ENCODE results near the gene RGS6. TPM values are rescaled to one million over a fixed set of nuclear protein-coding genes. Genes with fewer than 3 reads are reported as not detected.

Gene RGS6
- total and polyA plus RNA-seq, 2 of the 4 experiments (the other 2 are of a cell fraction), result not detected

DNA sequence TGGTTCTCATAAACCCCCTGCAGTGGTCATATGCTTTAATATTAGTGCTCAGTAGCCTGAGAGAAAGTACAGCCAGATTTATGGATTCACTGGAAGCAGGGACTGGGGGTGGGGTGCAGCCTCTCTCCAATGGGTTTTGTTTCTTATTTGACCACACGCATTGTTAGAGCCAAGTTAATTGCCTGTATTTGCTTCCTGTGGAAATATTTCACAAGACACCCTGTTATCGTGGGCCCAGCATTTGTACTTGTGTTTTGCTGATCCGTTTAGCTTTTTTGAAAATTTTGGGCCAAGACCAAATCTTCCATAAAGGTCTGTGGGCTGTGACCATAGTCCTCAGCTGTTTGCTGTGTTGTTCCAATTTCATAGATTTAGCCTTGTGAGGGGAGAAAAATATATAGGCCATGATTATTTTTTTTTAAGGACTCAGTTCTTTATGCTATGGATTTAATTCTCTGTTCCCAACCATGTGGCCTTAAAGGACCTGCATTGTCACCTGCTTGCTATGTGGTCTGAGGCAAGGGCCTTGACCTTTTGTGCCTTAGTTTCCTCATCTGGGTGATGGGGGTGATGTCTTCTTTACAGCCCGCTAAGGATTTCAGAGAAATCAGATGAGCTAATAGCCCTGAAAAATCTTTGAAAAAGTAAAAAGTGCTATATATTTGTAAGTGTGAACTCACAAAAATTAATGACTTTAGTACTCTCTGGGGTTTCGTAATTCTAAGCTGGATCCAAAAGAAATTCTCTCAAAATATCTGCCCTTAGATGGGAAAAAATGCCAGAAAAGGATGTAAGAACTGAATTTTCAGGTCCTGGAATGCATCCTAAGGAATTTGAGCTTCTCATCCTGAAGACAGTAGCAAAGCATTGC is 591.4 kb downstream of the RGS6 start (continued):
- TF ChIP-seq RCOR1 (IDR thresholded peaks at IDR 0.05; ENCODE audit: insufficient replicate concordance, low read length) (no peak), POLR2A (IDR thresholded peaks at IDR 0.05; ENCODE audit: low read depth, low read length) (no peak), MAZ (IDR thresholded peaks at IDR 0.05; ENCODE audit: borderline replicate concordance, low read depth, low read length) (no peak)

DNA sequence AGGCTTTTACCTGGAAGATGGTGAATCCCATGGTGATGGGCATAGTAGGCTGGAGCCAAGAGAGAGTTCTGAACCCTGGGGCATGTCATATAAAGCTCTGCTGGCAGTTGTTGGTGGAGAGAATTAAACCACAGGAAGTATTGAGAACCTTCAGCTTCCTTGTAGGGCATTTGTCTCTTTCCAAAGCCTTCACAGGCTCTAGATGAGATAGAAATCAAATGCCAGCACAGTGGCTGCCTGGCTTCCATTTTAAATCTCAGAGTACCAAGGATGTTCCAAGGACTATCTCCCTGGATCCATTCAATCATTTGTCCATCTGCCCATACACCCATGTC is 592.0 kb downstream of the RGS6 start:
- Histone ChIP-seq H3K4me1 (ENCODE audit: control insufficient read depth, insufficient read depth, low read length) (peaks cover 20% of the 10 kb centered on the region), H2AFZ (replicated peaks; ENCODE audit: low read length, poor library complexity) (no peak overlapping the region), H3K56ac (ENCODE audit: extremely low read depth, insufficient read depth, low read length) (no peak overlapping the region), H2BK5ac (ENCODE audit: low read depth, low read length, poor library complexity, severe bottlenecking) (no peak overlapping the region), H3K79me1 (ENCODE audit: low read depth in 1 of 2, low read length in 2 of 2) (no peaks in the 10 kb centered on the region), H3K23ac (ENCODE audit: low read depth, low read length) (no peak overlapping the region), H4K91ac (ENCODE audit: insufficient read depth, low read depth, low read length) (peak overlapping the region; percentile 38; the same call in 1 of the 2 replicates), H3K4me3 (ENCODE audit: insufficient read depth, low read depth, low read length) (no peak overlapping the region), H3K9me3 (ENCODE audit: control insufficient read depth, insufficient read depth, low read length) (no peaks in the 10 kb centered on the region), H4K20me1 (ENCODE audit: insufficient read depth, low read length) (no peaks in the 10 kb centered on the region), H3K18ac (ENCODE audit: low read depth, low read length) (peak overlapping the region; percentile 11; the same call in 1 of the 2 replicates), H2AK9ac (replicated peaks; ENCODE audit: low read depth, low read length, poor library complexity) (no peak overlapping the region), H3K27ac (ENCODE audit: insufficient read depth, low read length) (no peak overlapping the region), H4K5ac (ENCODE audit: low read depth, low read length) (peak overlapping the region; percentile 19; the same call in 1 of the 2 replicates), H3K4me2 (ENCODE audit: low read depth, low read length) (no peak overlapping the region), H3K4ac (ENCODE audit: low read depth, low read length) (peak overlapping the region; percentile 31; the same call in 1 of the 2 replicates), H2BK20ac (ENCODE audit: low read depth, low read length) (peak overlapping the region; percentile 27), H2BK120ac (ENCODE audit: low read depth, low read length) (peak overlapping the region; percentile 62; the same call in 1 of the 2 replicates), H3K9me1 (ENCODE audit: insufficient read depth, low read length) (peaks cover 6% of the 10 kb centered on the region), H3K9ac (ENCODE audit: low read depth, low read length) (no peak overlapping the region), H4K8ac (ENCODE audit: low read depth in 2 of 2, low read length in 2 of 2) (0 out of 4 replicates have a peak overlapping the region, but pooled peaks of 1 of the 2 experiments have one; percentile 8), H2BK15ac (ENCODE audit: low read depth, low read length) (no peak overlapping the region; the same call in 2 of the 3 replicates), H3K14ac (replicated peaks; ENCODE audit: low read depth, low read length) (no peak overlapping the region), H3K36me3 (ENCODE audit: control insufficient read depth, insufficient read depth, low read length) (no peaks in the 10 kb centered on the region), H2AK5ac (ENCODE audit: low read depth, low read length) (no peak overlapping the region), H3K27me3 (ENCODE audit: control insufficient read depth, insufficient read depth, low read length) (no peaks in the 10 kb centered on the region)
- TF ChIP-seq, protein P1, sequence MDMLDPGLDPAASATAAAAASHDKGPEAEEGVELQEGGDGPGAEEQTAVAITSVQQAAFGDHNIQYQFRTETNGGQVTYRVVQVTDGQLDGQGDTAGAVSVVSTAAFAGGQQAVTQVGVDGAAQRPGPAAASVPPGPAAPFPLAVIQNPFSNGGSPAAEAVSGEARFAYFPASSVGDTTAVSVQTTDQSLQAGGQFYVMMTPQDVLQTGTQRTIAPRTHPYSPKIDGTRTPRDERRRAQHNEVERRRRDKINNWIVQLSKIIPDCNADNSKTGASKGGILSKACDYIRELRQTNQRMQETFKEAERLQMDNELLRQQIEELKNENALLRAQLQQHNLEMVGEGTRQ (IDR thresholded peaks at IDR 0.05; ENCODE audit: low read depth, low read length), result no peak
- no peak for TF ChIP-seq RFX5 (IDR thresholded peaks at IDR 0.05; ENCODE audit: low read depth, low read length)
- no peak for TF ChIP-seq MAFK (IDR thresholded peaks at IDR 0.05; ENCODE audit: low read depth, low read length)
- no peak for TF ChIP-seq RCOR1 (IDR thresholded peaks at IDR 0.05; ENCODE audit: insufficient replicate concordance, low read length)
- no TSS peak for BruUV-seq (replicated peaks)
- ChIA-PET CTCF (interaction anchor here (1.0 to 1.1 kb wide), 2 partner anchors 9 to 10 kb away, joined by 4 to 6 read pairs; no protein-coding TSS in a partner anchor), POLR2A (ENCODE audit: unreplicated experiment) (no interaction called here)
- no peak for ATAC-seq (ENCODE audit: low read depth)
- in situ Hi-C loops (cut with MboI; ENCODE audit: low sequenced_read_pairs), result loop anchor here (10.0 kb wide), 1 partner anchor 81 kb away; no protein-coding TSS in a partner anchor
- intact Hi-C loops (cut with micrococcal nuclease), result loop anchor here (5.0 kb wide), 3 partner anchors 83 to 133 kb away; no protein-coding TSS in a partner anchor
- no peak for DNase-seq
- dilution Hi-C loops (cut with HindIII; ENCODE audit: low sequenced_read_pairs, unreplicated experiment), result no loop called here
